K562 (cell line): ENCODE measurements around the gene CUL9. TPM values are rescaled to one million over a fixed set of nuclear protein-coding genes. Genes with fewer than 3 reads are reported as not detected.
A peak's percentile ranks its signal among the peaks of the same experiment; 100 is the strongest.

Source experiments
- ATAC-seq: fragments of 200-7000 bp; cut with Tn5 transposase; 3 replicates; pipeline ENCODE4 v1.9.1; 2020; ENCODE audit warnings: moderate library complexity
- BruUV-seq: library from RNA; stranded (reverse); fragments of 400-500 nt; replicated peaks from 2 replicates; lab custom pipeline; 2021; lab: Mats Ljungman, UMichigan
- CTCF ChIA-PET: fragments of 300-600 bp; formaldehyde crosslinking; extraction: SDS; loops from one replicate; lab custom pipeline; 2021; ENCODE audit warnings: low intra/inter-chr PET ratio; lab: Yijun Ruan, JAX
- POLR2A ChIA-PET: fragments of 300-600, 350-650 bp; sonication (Branson Sonifier 250); formaldehyde crosslinking; extraction: SDS; loops from one replicate; lab custom pipeline; 2021; ENCODE audit warnings: antibody characterized with exemption, inconsistent platforms; lab: Yijun Ruan, JAX
- DNase-seq, 4 experiments: peaks; one replicate each; pipeline versions ENCODE4 v3.0.0 to v3.0.0-alpha.2; 2011 to 2018; ENCODE audit warnings: low spot score in 3 of 4, mixed read lengths in 3 of 4; ENCODE audit errors: extremely low read depth in 1 of 4
- FAIRE-seq: peaks from 2 replicates; lab custom pipeline; 2011; peaks lifted over from hg19 to GRCh38; lab: Jason Lieb, UNC
- H2AFZ ChIP-seq: 2 replicates; pipeline ENCODE4 v1.6.0; 2011; ENCODE audit warnings: low read depth, low read length, control low read depth, inconsistent platforms
- H3K27ac ChIP-seq: fragments of 200-600 bp; 3 replicates; pipeline ENCODE4 v1.8.0; 2011; ENCODE audit warnings: low read depth, mild to moderate bottlenecking, control low read depth, inconsistent platforms, low read length, moderate library complexity, mixed read lengths; ENCODE audit errors: extremely low read depth
- H3K27me3 ChIP-seq, 2 experiments: fragments of 300-600 bp in 1 of 2; 2 replicates in 1 of 2; 3 replicates in 1 of 2; pipeline versions ENCODE4 v1.6.0 to v1.8.0; 2011; ENCODE audit warnings: inconsistent platforms in 2 of 2, low read length in 2 of 2, mild to moderate bottlenecking in 1 of 2, mixed read lengths in 1 of 2, moderate library complexity in 1 of 2; ENCODE audit not compliant: control insufficient read depth in 2 of 2, insufficient read depth in 2 of 2
- H3K36me3 ChIP-seq: fragments of 300-600 bp; 3 replicates; pipeline ENCODE4 v1.8.0; 2011; ENCODE audit warnings: mild to moderate bottlenecking, low read length, inconsistent platforms; ENCODE audit not compliant: control insufficient read depth, insufficient read depth
- H3K4me1 ChIP-seq, 2 experiments: fragments of 200-600 bp in 1 of 2; replicated peaks in 1 of 2; 2 replicates in 1 of 2; 3 replicates in 1 of 2; pipeline versions ENCODE4 v1.5.1 to v1.8.0; 2011; ENCODE audit warnings: inconsistent platforms in 2 of 2, low read length in 2 of 2, mild to moderate bottlenecking in 1 of 2, mixed read lengths in 1 of 2, moderate library complexity in 1 of 2; ENCODE audit not compliant: control insufficient read depth in 2 of 2, insufficient read depth in 2 of 2
- H3K4me2 ChIP-seq: 2 replicates; pipeline ENCODE4 v1.6.1; 2011; ENCODE audit warnings: low read length, control low read depth, inconsistent platforms, mixed read lengths; ENCODE audit not compliant: insufficient read depth
- H3K4me3 ChIP-seq: fragments of 200-600 bp; sonication (generic), shearing (Covaris generic); 2 replicates; pipeline ENCODE4 v1.5.1; 2016; ENCODE audit warnings: control low read depth, inconsistent platforms
- H3K79me2 ChIP-seq: fragments of 200-600 bp; 3 replicates; pipeline ENCODE4 v1.8.0; 2011; ENCODE audit warnings: low read length, inconsistent platforms; ENCODE audit not compliant: control insufficient read depth, insufficient read depth
- H3K9ac ChIP-seq, 2 experiments: 2 replicates each; pipeline versions ENCODE4 v1.6.0 to v1.6.1; 2011; ENCODE audit warnings: low read depth in 2 of 2, low read length in 2 of 2, control low read depth in 1 of 2, inconsistent platforms in 1 of 2, mild to moderate bottlenecking in 1 of 2, mixed read lengths in 1 of 2; ENCODE audit not compliant: insufficient read depth in 1 of 2
- H3K9me1 ChIP-seq: one replicate; pipeline ENCODE4 v1.6.0; 2011; ENCODE audit warnings: inconsistent platforms, mild to moderate bottlenecking, low read length, moderate library complexity; ENCODE audit not compliant: control insufficient read depth, insufficient read depth
- H3K9me3 ChIP-seq: replicated peaks from 2 replicates; pipeline ENCODE4 v1.5.1; 2011; ENCODE audit warnings: low read depth, low read length, inconsistent platforms; ENCODE audit not compliant: control insufficient read depth, insufficient read depth
- H4K20me1 ChIP-seq: replicated peaks from 2 replicates; pipeline ENCODE4 v1.6.1; 2011; ENCODE audit warnings: low read length, inconsistent platforms, mixed read lengths; ENCODE audit not compliant: control insufficient read depth, insufficient read depth
- ADNP ChIP-seq: fragments of 200-800 bp; sonication (Bioruptor generic); IDR thresholded peaks from 2 replicates; pipeline ENCODE4 v1.6.1; 2016; ENCODE audit warnings: missing genetic modification characterization, missing compliant biosample characterization
- BRD4 ChIP-seq: fragments of 200-600 bp; sonication (generic); IDR thresholded peaks from 2 replicates; pipeline ENCODE4 v1.6.1; 2017; ENCODE audit warnings: inconsistent platforms
- CBFA2T2 ChIP-seq: fragments of 450-650 bp; conservative IDR thresholded peaks from 2 replicates; pipeline ENCODE4 v1.6.1; 2017; ENCODE audit warnings: mild to moderate bottlenecking
- CCNT2 ChIP-seq: IDR thresholded peaks from 2 replicates; pipeline ENCODE4 v1.6.1; 2011; ENCODE audit warnings: borderline replicate concordance, low read depth, mild to moderate bottlenecking, moderate library complexity, mixed read lengths, low read length; ENCODE audit not compliant: insufficient read length; ENCODE audit errors: extremely low read depth
- DDX20 ChIP-seq: fragments of 450-650 bp; IDR thresholded peaks from 2 replicates; pipeline ENCODE4 v1.6.1; 2016; ENCODE audit warnings: missing genetic modification characterization, low read depth, mild to moderate bottlenecking, missing compliant biosample characterization, moderate library complexity
- FOXK1 ChIP-seq: sonication (generic); formaldehyde crosslinking; IDR thresholded peaks from 2 replicates; pipeline ENCODE4 v1.8.0; 2022; ENCODE audit warnings: missing genetic modification reagents, mild to moderate bottlenecking, borderline replicate concordance
- GABPA ChIP-seq: fragments of 200-800 bp; sonication (Bioruptor generic); conservative IDR thresholded peaks from 2 replicates; pipeline ENCODE4 v1.6.1; 2016; ENCODE audit warnings: low read depth, missing genetic modification characterization, missing compliant biosample characterization
- HMG20A ChIP-seq: fragments of 450-650 bp; formaldehyde crosslinking; conservative IDR thresholded peaks from 2 replicates; pipeline ENCODE4 v1.4.0; 2020; ENCODE audit warnings: mild to moderate bottlenecking, mixed read lengths
- NCOA2 ChIP-seq, 2 experiments: fragments of 450-650 bp; IDR thresholded peaks; 2 replicates each; pipeline ENCODE4 v1.6.1; 2018; ENCODE audit warnings: mild to moderate bottlenecking in 2 of 2, moderate library complexity in 1 of 2; ENCODE audit not compliant: partially characterized antibody in 2 of 2
- NFXL1 ChIP-seq: fragments of 450-650 bp; formaldehyde crosslinking; IDR thresholded peaks from 2 replicates; pipeline ENCODE4 v1.4.0; 2021; ENCODE audit warnings: mild to moderate bottlenecking
- PBX2 ChIP-seq, 2 experiments: IDR thresholded peaks in 1 of 2; conservative IDR thresholded peaks in 1 of 2; 2 replicates each; pipeline ENCODE4 v1.6.1; 2016; ENCODE audit warnings: low read depth in 2 of 2, mild to moderate bottlenecking in 1 of 2, missing compliant biosample characterization in 1 of 2, missing genetic modification characterization in 1 of 2, moderate library complexity in 1 of 2
- PHB ChIP-seq: fragments of 250-450 bp; sonication (Bioruptor Pico); IDR thresholded peaks from 2 replicates; pipeline ENCODE4 v1.5.0; 2021
- SIRT6 ChIP-seq: IDR thresholded peaks from one replicate; pipeline ENCODE4 v1.6.1; 2012; ENCODE audit warnings: low read depth, mild to moderate bottlenecking, control low read depth, inconsistent platforms, low read length, moderate library complexity
- TAF1 ChIP-seq: IDR thresholded peaks from 2 replicates; pipeline ENCODE4 v1.6.1; 2011; ENCODE audit warnings: mild to moderate bottlenecking, low read length, moderate library complexity; ENCODE audit not compliant: insufficient read depth, control insufficient read depth, severe bottlenecking; ENCODE audit errors: extremely low read depth
- TFAM ChIP-seq: fragments of 250-450 bp; sonication (Bioruptor Pico); conservative IDR thresholded peaks from 2 replicates; pipeline ENCODE4 v1.5.0; 2021; ENCODE audit warnings: mild to moderate bottlenecking, moderate library complexity
- ZNF133 ChIP-seq: fragments of 250-450 bp; sonication (Bioruptor Pico); IDR thresholded peaks from 2 replicates; pipeline ENCODE4 v1.4.0; 2020; ENCODE audit warnings: mild to moderate bottlenecking
- ZNF655 ChIP-seq: fragments of 250-450 bp; sonication (Bioruptor Pico); IDR thresholded peaks from 2 replicates; pipeline ENCODE4 v1.5.0; 2021
- WGBS: fragments of 100-300 bp; shearing (Covaris generic); methylation state at CpG from one replicate; pipeline ENCODE4 v1.1.6; 2016; ENCODE audit warnings: low coverage, mixed read lengths; ENCODE audit not compliant: insufficient coverage; ENCODE audit errors: missing lambda C conversion rate; 5-methylcytosine and 5-hydroxymethylcytosine counted together
- in situ Hi-C: fragments of 300-500 bp; cut with MboI; formaldehyde crosslinking; loops from 4 replicates; pipeline ENCODE4 v1.15.0; 2018; ENCODE audit warnings: inconsistent platforms, mixed read lengths
- intact Hi-C: fragments of 100-400 bp; cut with micrococcal nuclease; formaldehyde crosslinking; loops from 2 replicates; pipeline ENCODE4 v1.14.2; 2022
- polyA plus RNA-seq, 8 experiments: library from polyadenylated mRNA; depleted of rRNA in 4 of 8; stranded (reverse) in 5 of 8; unstranded in 3 of 8; fragments of >200 nt; fragmentation: Nextera tagmentation in 2 of 8; fragmentation: Illumina TruSeq in 1 of 8; extraction: Ambion mirVana in 2 of 8; extraction: Trizol in 1 of 8; gene quantifications; 2 replicates each; pipeline versions ENCODE4 v1.2.1 to v1.2.3, GENCODE V29; 2011 to 2014; ENCODE audit warnings: inconsistent platforms in 1 of 8, missing spikeins in 1 of 8
- total RNA-seq, 7 experiments: library from RNA; depleted of rRNA in 6 of 7; stranded (reverse); fragments of >200 nt in 6 of 7; fragmentation: Illumina TruSeq in 2 of 7; extraction: Trizol in 2 of 7; gene quantifications; 2 replicates each; pipeline versions ENCODE4 v1.2.1 to v1.2.3, GENCODE V29; 2011 to 2021; ENCODE audit warnings: low replicate concordance in 1 of 7

The CUL9 gene
- total and polyA plus RNA-seq, 9 of the 15 experiments (the other 6 are each of a cell fraction or from before 2014, with no cell fraction given): 0.50 to 20.7 (median 6.6) TPM

GRCh38 chr6:43247114-43247999 is 65.4 kb downstream of the CUL9 start:
- intact Hi-C loops (loop anchor here (5.0 kb wide), 1 partner anchor 75 kb away; the partner anchor contains the start of gene SRF), in situ Hi-C loops (no loop called here)
- Histone ChIP-seq H2AFZ (peak overlapping the region; percentile 96), H4K20me1 (peaks cover 6% of the 10 kb centered on the region; the same call in 1 of the 2 replicates), H3K27me3 (peaks cover 54 to 82% of the 10 kb centered on the region in 2 experiments), H3K4me2 (peak overlapping the region; percentile 91), H3K4me1 (peaks cover 10 to 24% of the 10 kb centered on the region in 2 experiments), H3K9me3 (no peaks in the 10 kb centered on the region), H3K9ac (peak overlapping the region; percentile 33 to 90; a peak in 2 of 4 replicates), H3K79me2 (no peaks in the 10 kb centered on the region), H3K27ac (no peak overlapping the region), H3K4me3 (peak overlapping the region; percentile 39), H3K9me1 (no peaks in the 10 kb centered on the region), H3K36me3 (no peaks in the 10 kb centered on the region)
- ChIA-PET POLR2A (interaction anchor here (0.6 to 1.1 kb wide), 6 partner anchors 10 to 268 kb away, joined by 3 to 6 read pairs (median 4); partner anchors contain the start of genes DNPH1 and PEX6), CTCF (no interaction called here)
- 10% methylated on average over 45 of the region's 46 CpGs for WGBS
- ATAC-seq (peak; percentile 99), FAIRE-seq (peak; percentile 88), DNase-seq (peak; percentile 83 to 94 (median 93))
- no TSS peak for BruUV-seq
- no peak for TF ChIP-seq PHB
- no peak for TF ChIP-seq TAF1
- no peak for TF ChIP-seq NFXL1 (CRISPR knock-in tag)
- no peak for TF ChIP-seq HMG20A (CRISPR knock-in tag)
- TF ChIP-seq CBFA2T2: no peak
- no peak for TF ChIP-seq NCOA2 (IDR thresholded peaks at IDR 0.05; ENCODE audit: partially characterized antibody in 2 of 2)
- TF ChIP-seq ZNF655 (CRISPR knock-in tag): no peak
- no peak for TF ChIP-seq ADNP (tag)
- TF ChIP-seq DDX20: no peak
- TF ChIP-seq TFAM (CRISPR knock-in tag): no peak
- TF ChIP-seq FOXK1 (CRISPR knock-in tag): no peak
- no peak for TF ChIP-seq BRD4
- TF ChIP-seq PBX2 (CRISPR knock-in tag; IDR thresholded peaks at IDR 0.05; ENCODE audit: low read depth): no peak
- TF ChIP-seq PBX2 (tag; conservative IDR thresholded peaks at IDR 0.05; ENCODE audit: low read depth): no peak
- no peak for TF ChIP-seq SIRT6
- TF ChIP-seq CCNT2: no peak
- TF ChIP-seq GABPA (tag): peak; percentile 83
- no peak for TF ChIP-seq ZNF133 (CRISPR knock-in tag)
